Esophagus muscularis mucosa (tissue), 4 donors: ENCODE results near the gene SHISA6. TPM values are rescaled to one million over a fixed set of nuclear protein-coding genes. Genes with fewer than 3 reads are reported as not detected.

Source experiments
- DNase-seq: peaks from one replicate; pipeline ENCODE4 v3.0.0-alpha.2; 2017; ENCODE audit errors: extremely low spot score
- H3K27ac ChIP-seq, 4 donors: fragments of 200-600 bp; sonication (generic); replicated peaks in 1 of 4; 1 replicate in 3 of 4; 2 replicates in 1 of 4; pipeline ENCODE4 v1.5.1; 2016 to 2019; ENCODE audit warnings: mild to moderate bottlenecking in 1 of 4
- H3K27me3 ChIP-seq, 4 donors: fragments of 200-600 bp; sonication (generic); one replicate each; pipeline versions ENCODE4 v1.5.1 to v1.6.0; 2016 to 2019
- H3K36me3 ChIP-seq, 4 donors: fragments of 200-600 bp; sonication (generic); one replicate each; pipeline ENCODE4 v1.5.1; 2016 to 2019
- H3K4me1 ChIP-seq, 4 donors: fragments of 200-600 bp; sonication (generic); one replicate each; pipeline ENCODE4 v1.5.1; 2016 to 2019
- H3K4me3 ChIP-seq, 4 donors: fragments of 200-600 bp; sonication (generic); 1 replicate in 2 of 4; 2 replicates in 2 of 4; pipeline ENCODE4 v1.5.1; 2016 to 2019; ENCODE audit warnings: mild to moderate bottlenecking in 4 of 4, moderate library complexity in 1 of 4
- H3K9me3 ChIP-seq, 4 donors: fragments of 200-600 bp; sonication (generic); 1 replicate in 3 of 4; 2 replicates in 1 of 4; pipeline ENCODE4 v1.5.1; 2016 to 2019
- CTCF ChIP-seq, 3 experiments: fragments of 200-600 bp in 2 of 3; fragments of 450-650 bp in 1 of 3; sonication (generic) in 2 of 3; IDR thresholded peaks; one replicate each; pipeline ENCODE4 v1.5.1; 2017 to 2019; ENCODE audit warnings: antibody characterized with exemption in 3 of 3, mild to moderate bottlenecking in 2 of 3, moderate library complexity in 1 of 3
- EP300 ChIP-seq: sonication (generic); formaldehyde crosslinking; IDR thresholded peaks from one replicate; pipeline ENCODE4 v1.6.1; 2017; ENCODE audit warnings: antibody characterized with exemption
- POLR2A ChIP-seq: fragments of 450-650 bp; IDR thresholded peaks from one replicate; pipeline ENCODE4 v1.6.1; 2017; ENCODE audit warnings: antibody characterized with exemption, moderate library complexity, mild to moderate bottlenecking, low read depth
- POLR2AphosphoS5 ChIP-seq, 2 donors: sonication (generic); formaldehyde crosslinking; IDR thresholded peaks; one replicate each; pipeline ENCODE4 v1.6.1; 2017; ENCODE audit warnings: antibody characterized with exemption in 2 of 2
- WGBS: methylation state at CpG from one replicate; pipeline ENCODE4 v1.1.5; 2018; 5-methylcytosine and 5-hydroxymethylcytosine counted together
- intact Hi-C: fragments of 100-400 bp; cut with DNase I; formaldehyde crosslinking; loops from one replicate; pipeline ENCODE4 v1.15.1; 2023
- total RNA-seq, 4 donors: library from RNA; depleted of rRNA; stranded (reverse); fragments of >200 nt; gene quantifications; one replicate each; pipeline versions ENCODE4 v1.1.0 to v1.2.1, GENCODE V29; 2016

The SHISA6 gene
- total RNA-seq, 4 donors from 2014 or later, result 0.83 to 1.7 (median 1.4) TPM

- intact Hi-C loops, result no loop called here
- TF ChIP-seq POLR2A, result no peak
- no peak for TF ChIP-seq EP300
- TF ChIP-seq CTCF (IDR thresholded peaks at IDR 0.05), result no peak
- no peak for TF ChIP-seq POLR2AphosphoS5 (IDR thresholded peaks at IDR 0.05)
- H3K36me3 ChIP-seq, result no peaks in the 10 kb centered on the region
- no peak overlapping the region for H3K4me3 ChIP-seq
- peak; percentile 57 for DNase-seq
- H3K27me3 ChIP-seq, result no peaks in the 10 kb centered on the region
- no peaks in the 10 kb centered on the region for H3K9me3 ChIP-seq
- H3K27ac ChIP-seq, result no peak overlapping the region
- 58% methylated on average over 5 of the region's 5 CpGs for WGBS
- peaks cover 0 to 3% (median 0%) of the 10 kb centered on the region in 4 donors for H3K4me1 ChIP-seq
Observed at GRCh38 chr17:11336290-11336689, 95.3 kb downstream of the SHISA6 start.

GRCh38 chr17:11340803-11341202 is 99.8 kb downstream of the SHISA6 start:
- Histone ChIP-seq H3K36me3 (no peaks in the 10 kb centered on the region), H3K4me1 (no peaks in the 10 kb centered on the region), H3K27ac (no peak overlapping the region), H3K9me3 (no peaks in the 10 kb centered on the region), H3K27me3 (no peaks in the 10 kb centered on the region), H3K4me3 (no peak overlapping the region)
- intact Hi-C loops, result loop anchor here (10.0 kb wide), 1 partner anchor 56 kb away; no protein-coding TSS in a partner anchor
- 85% methylated on average over 3 of the region's 3 CpGs for WGBS
- no peak for TF ChIP-seq POLR2A
- no peak for TF ChIP-seq POLR2AphosphoS5 (IDR thresholded peaks at IDR 0.05)
- no peak for TF ChIP-seq EP300
- TF ChIP-seq CTCF (IDR thresholded peaks at IDR 0.05), result no peak
- no peak for DNase-seq

GRCh38 chr17:11342138-11342537 is 101.1 kb downstream of the SHISA6 start:
- TF ChIP-seq CTCF (IDR thresholded peaks at IDR 0.05) (no peak), POLR2AphosphoS5 (IDR thresholded peaks at IDR 0.05) (no peak), POLR2A (no peak)
- intact Hi-C loops, result loop anchor here (10.0 kb wide), 1 partner anchor 57 kb away; no protein-coding TSS in a partner anchor

GRCh38 chr17:11349106-11349505 is 108.1 kb downstream of the SHISA6 start:
- WGBS, result 73% methylated on average over 3 of the region's 3 CpGs
- Histone ChIP-seq H3K4me1 (no peaks in the 10 kb centered on the region), H3K27ac (no peak overlapping the region), H3K4me3 (no peak overlapping the region), H3K27me3 (no peaks in the 10 kb centered on the region), H3K9me3 (no peaks in the 10 kb centered on the region), H3K36me3 (no peaks in the 10 kb centered on the region)
- TF ChIP-seq POLR2A (no peak), EP300 (no peak), POLR2AphosphoS5 (IDR thresholded peaks at IDR 0.05) (no peak)
- intact Hi-C loops, result loop anchor here (10.0 kb wide), 1 partner anchor 64 kb away; no protein-coding TSS in a partner anchor
- peak; percentile 14 for DNase-seq

More at GRCh38 chr17:11342138-11342537, 101.1 kb downstream of the SHISA6 start:
- H3K27me3 ChIP-seq, result no peaks in the 10 kb centered on the region
- no peaks in the 10 kb centered on the region for H3K9me3 ChIP-seq
- no peaks in the 10 kb centered on the region for H3K36me3 ChIP-seq
- 50% methylated on average over 3 of the region's 3 CpGs for WGBS
- H3K27ac ChIP-seq, result no peak overlapping the region
- DNase-seq, result no peak
- no peak overlapping the region for H3K4me3 ChIP-seq
- H3K4me1 ChIP-seq, result no peaks in the 10 kb centered on the region

GRCh38 chr17:11351479-11351878 is 110.5 kb downstream of the SHISA6 start:
- H3K9me3 ChIP-seq, result no peaks in the 10 kb centered on the region
- no peaks in the 10 kb centered on the region for H3K4me1 ChIP-seq
- TF ChIP-seq CTCF (IDR thresholded peaks at IDR 0.05) (no peak), EP300 (no peak), POLR2A (no peak), POLR2AphosphoS5 (IDR thresholded peaks at IDR 0.05) (no peak)
- no peaks in the 10 kb centered on the region for H3K36me3 ChIP-seq
- no peak overlapping the region for H3K27ac ChIP-seq
- H3K4me3 ChIP-seq, result no peak overlapping the region
- DNase-seq, result peak; percentile 17
- H3K27me3 ChIP-seq, result no peaks in the 10 kb centered on the region
- intact Hi-C loops, result no loop called here
- WGBS, result 80% methylated on average over 2 of the region's 2 CpGs
